Loucy (cell line): Measurements from ENCODE around the gene BCAS3.

Experiments
- H2AFZ ChIP-seq: fragments of 200-600 bp; sonication (generic); 2 replicates; pipeline ENCODE4 v1.6.0; 2016; ENCODE audit warnings: antibody characterized with exemption, mild to moderate bottlenecking, low read length, moderate library complexity
- H3F3A ChIP-seq: fragments of 200-600 bp; 2 replicates; pipeline ENCODE4 v1.6.0; 2016; ENCODE audit warnings: antibody characterized with exemption, low read depth, mild to moderate bottlenecking
- H3K27me3 ChIP-seq: fragments of 200-600 bp; sonication (generic); 2 replicates; pipeline ENCODE4 v1.6.1; 2014; ENCODE audit warnings: low read length, mild to moderate bottlenecking; ENCODE audit not compliant: insufficient read depth, poor library complexity, severe bottlenecking
- H3K36me3 ChIP-seq: fragments of 200-600 bp; sonication (generic); 2 replicates; pipeline ENCODE4 v1.6.1; 2016; ENCODE audit warnings: low read length; ENCODE audit not compliant: insufficient read depth
- H3K4me1 ChIP-seq: fragments of 200-600 bp; sonication (generic); 2 replicates; pipeline ENCODE4 v1.5.1; 2014; ENCODE audit warnings: low read length, mild to moderate bottlenecking; ENCODE audit not compliant: insufficient read depth, poor library complexity, severe bottlenecking
- H3K4me2 ChIP-seq: fragments of 200-600 bp; sonication (generic); 2 replicates; pipeline ENCODE4 v1.6.0; 2014; ENCODE audit warnings: antibody characterized with exemption, low read length, low read depth, mild to moderate bottlenecking; ENCODE audit not compliant: poor library complexity, severe bottlenecking
- H3K4me3 ChIP-seq: fragments of 200-600 bp; sonication (generic); 2 replicates; pipeline ENCODE4 v1.5.1; 2014; ENCODE audit warnings: low read length, mild to moderate bottlenecking, mixed read lengths; ENCODE audit not compliant: poor library complexity, severe bottlenecking
- H3K79me2 ChIP-seq: fragments of 200-600 bp; sonication (generic); 2 replicates; pipeline ENCODE4 v1.6.1; 2014; ENCODE audit warnings: low read length; ENCODE audit not compliant: insufficient read depth
- H3K9ac ChIP-seq: fragments of 200-600 bp; sonication (generic); 2 replicates; pipeline ENCODE4 v1.6.0; 2014; ENCODE audit warnings: mild to moderate bottlenecking, low read depth, low read length, moderate library complexity; ENCODE audit not compliant: poor library complexity, severe bottlenecking
- H3K9me2 ChIP-seq: fragments of 200-600 bp; sonication (generic); replicated peaks from 2 replicates; pipeline ENCODE4 v1.6.1; 2016; ENCODE audit warnings: low read depth, low read length, mixed read lengths
- H3K9me3 ChIP-seq: fragments of 200-600 bp; sonication (generic); 2 replicates; pipeline ENCODE4 v1.6.1; 2014; ENCODE audit warnings: mild to moderate bottlenecking, antibody characterized with exemption, low read length, low read depth; ENCODE audit not compliant: insufficient read depth
- H4K20me1 ChIP-seq: fragments of 200-600 bp; sonication (generic); 2 replicates; pipeline ENCODE4 v1.6.0; 2014; ENCODE audit warnings: antibody characterized with exemption, low read length, mild to moderate bottlenecking; ENCODE audit not compliant: insufficient read depth, poor library complexity, severe bottlenecking
- CTCF ChIP-seq: fragments of 200-600 bp; sonication (generic); conservative IDR thresholded peaks from 2 replicates; pipeline ENCODE4 v1.5.1; 2014; ENCODE audit warnings: mild to moderate bottlenecking, antibody characterized with exemption, low read length
- EZH2phosphoT487 ChIP-seq: fragments of 200-600 bp; IDR thresholded peaks from 2 replicates; pipeline ENCODE4 v1.6.1; 2018; ENCODE audit warnings: antibody characterized with exemption, mild to moderate bottlenecking, moderate library complexity, borderline replicate concordance

BCAS3 gene

GRCh38 chr17:61324950-61325349 lies 647.3 kb downstream of the BCAS3 start:
- no peaks in the 10 kb centered on the region for H3K9me3 ChIP-seq
- no peaks in the 10 kb centered on the region for H3F3A ChIP-seq
- peaks cover 11% of the 10 kb centered on the region for H3K4me1 ChIP-seq
- TF ChIP-seq EZH2phosphoT487 (no peak), CTCF (no peak)
- no peak overlapping the region for H3K4me3 ChIP-seq
- H3K36me3 ChIP-seq = no peaks in the 10 kb centered on the region
- no peaks in the 10 kb centered on the region for H3K9me2 ChIP-seq
- H3K27me3 ChIP-seq = no peaks in the 10 kb centered on the region
- H3K9ac ChIP-seq = no peak overlapping the region
- no peaks in the 10 kb centered on the region for H4K20me1 ChIP-seq
- no peak overlapping the region for H3K4me2 ChIP-seq
- no peak overlapping the region for H2AFZ ChIP-seq
- H3K79me2 ChIP-seq = no peaks in the 10 kb centered on the region

DNA sequence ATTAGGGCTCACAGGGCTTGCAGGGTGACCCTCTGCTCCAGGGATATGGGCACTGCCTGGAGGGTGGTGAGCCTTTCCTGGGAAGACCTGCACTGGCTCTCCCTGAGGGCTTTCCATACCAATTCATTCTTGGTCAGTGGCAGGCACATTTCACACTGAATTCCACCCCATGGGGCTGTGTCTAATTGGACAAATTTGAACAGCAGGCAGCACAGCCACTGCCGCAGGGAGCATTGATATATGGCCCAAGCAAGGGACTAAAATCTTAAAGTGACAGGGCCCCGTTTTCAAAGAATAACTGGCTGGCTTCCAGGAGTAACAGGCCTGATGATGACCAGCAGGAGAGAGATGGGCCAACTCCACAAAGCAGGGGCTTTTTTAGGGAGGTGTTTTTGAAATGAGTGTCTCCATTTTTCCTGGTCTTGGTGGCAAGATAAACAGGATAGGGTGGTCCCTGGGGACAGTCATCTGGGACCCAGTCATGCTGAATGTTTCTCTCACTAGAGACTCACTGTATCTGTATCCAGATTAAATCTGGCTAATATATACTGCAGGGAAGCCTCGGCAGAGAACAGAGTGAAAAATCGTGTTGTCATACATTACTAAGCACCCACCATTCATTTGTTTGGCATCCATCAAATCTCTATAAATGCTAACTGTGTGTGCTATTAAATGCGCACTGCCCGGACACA lies 647.9 kb downstream of the BCAS3 start:
- no peaks in the 10 kb centered on the region for H3K79me2 ChIP-seq
- H3K4me3 ChIP-seq = no peak overlapping the region
- H4K20me1 ChIP-seq = no peaks in the 10 kb centered on the region
- no peaks in the 10 kb centered on the region for H3K36me3 ChIP-seq
- no peaks in the 10 kb centered on the region for H3K27me3 ChIP-seq
- H3K4me1 ChIP-seq = peaks cover 11% of the 10 kb centered on the region
- no peak overlapping the region for H3K4me2 ChIP-seq
- no peak overlapping the region for H3K9ac ChIP-seq
- no peak for TF ChIP-seq CTCF
- no peak for TF ChIP-seq EZH2phosphoT487
- no peak overlapping the region for H2AFZ ChIP-seq
- H3F3A ChIP-seq = no peaks in the 10 kb centered on the region
- H3K9me3 ChIP-seq = no peaks in the 10 kb centered on the region
- H3K9me2 ChIP-seq = no peaks in the 10 kb centered on the region

DNA sequence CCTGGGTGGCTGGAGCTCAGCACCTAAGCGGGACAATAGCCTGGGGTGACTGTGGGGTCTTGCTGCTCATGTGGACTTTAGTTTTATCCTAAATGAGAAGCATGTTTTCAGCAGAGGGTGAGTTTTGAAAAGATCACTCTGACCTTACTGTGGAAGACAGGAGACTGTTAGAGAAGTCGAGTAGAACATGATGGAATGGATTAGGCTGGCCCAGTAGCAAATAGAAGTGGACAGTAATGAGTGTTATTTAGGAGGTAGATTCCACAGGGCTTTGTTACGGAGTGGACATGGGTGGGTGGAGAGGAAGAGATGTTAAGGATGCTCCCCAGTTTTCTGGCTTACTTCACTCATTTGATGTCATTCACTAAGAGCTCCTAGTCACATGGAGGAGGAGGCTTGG lies 648.7 kb downstream of the BCAS3 start:
- Histone ChIP-seq H3K9me2 (no peaks in the 10 kb centered on the region), H2AFZ (no peak overlapping the region), H3K9me3 (no peaks in the 10 kb centered on the region), H4K20me1 (no peaks in the 10 kb centered on the region), H3K9ac (no peak overlapping the region), H3K36me3 (no peaks in the 10 kb centered on the region), H3K4me1 (peaks cover 9% of the 10 kb centered on the region), H3K4me3 (no peak overlapping the region), H3K27me3 (no peaks in the 10 kb centered on the region), H3K79me2 (no peaks in the 10 kb centered on the region), H3F3A (no peaks in the 10 kb centered on the region), H3K4me2 (no peak overlapping the region)
- TF ChIP-seq EZH2phosphoT487 = no peak
- no peak for TF ChIP-seq CTCF
